Stromal cell of bone marrow (primary cell): Measurements from ENCODE around the gene PPP1R37.

Source experiments
- DNase-seq: peaks from one replicate; pipeline ENCODE4 v3.0.0-alpha.2; 2012; ENCODE audit warnings: low read depth

The PPP1R37 gene

GRCh38 chr19:45071545-45071938 lies 21.4 kb upstream of the PPP1R37 start:
- no peak for DNase-seq

DNA sequence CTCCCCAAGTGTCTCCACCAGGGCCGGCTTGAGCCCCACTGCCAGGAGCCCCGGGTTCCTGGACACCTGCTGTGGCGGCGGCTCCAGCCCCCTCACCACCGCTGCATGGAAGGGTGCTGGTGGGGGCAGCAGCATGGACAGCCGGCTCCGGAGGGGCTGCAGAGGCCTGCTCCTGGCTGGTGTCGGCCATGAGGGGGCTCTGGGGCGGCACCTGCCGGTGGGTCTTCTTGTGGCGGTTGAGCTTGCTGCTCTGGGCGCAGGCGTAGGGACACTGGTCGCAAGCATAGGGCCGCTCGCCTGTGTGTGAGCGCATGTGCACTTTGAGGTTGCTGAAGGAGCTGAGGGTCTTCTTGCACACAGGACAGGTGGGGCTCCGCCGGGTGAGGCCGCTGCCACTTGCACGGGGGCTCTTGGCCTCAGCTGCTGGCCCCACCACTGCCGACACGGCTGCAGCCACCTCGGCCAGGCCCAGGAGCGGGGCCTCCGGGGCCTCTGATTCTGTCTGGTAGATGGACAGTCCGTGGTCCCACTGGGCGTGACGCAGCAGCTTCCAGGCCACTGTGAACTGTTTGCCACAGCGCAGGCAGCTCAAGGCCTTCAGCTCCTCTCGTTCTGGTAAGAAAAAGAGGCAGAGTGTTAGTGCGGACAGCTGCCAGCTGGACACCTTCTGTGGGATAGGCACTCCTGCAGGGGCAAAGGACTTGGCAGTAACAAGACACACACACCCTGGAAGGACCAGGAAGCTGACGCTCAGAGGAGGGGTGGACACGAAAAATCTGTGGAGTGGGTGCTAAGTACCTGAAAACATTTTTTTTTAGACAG lies 20.8 kb upstream of the PPP1R37 start:
- DNase-seq = no peak

DNA sequence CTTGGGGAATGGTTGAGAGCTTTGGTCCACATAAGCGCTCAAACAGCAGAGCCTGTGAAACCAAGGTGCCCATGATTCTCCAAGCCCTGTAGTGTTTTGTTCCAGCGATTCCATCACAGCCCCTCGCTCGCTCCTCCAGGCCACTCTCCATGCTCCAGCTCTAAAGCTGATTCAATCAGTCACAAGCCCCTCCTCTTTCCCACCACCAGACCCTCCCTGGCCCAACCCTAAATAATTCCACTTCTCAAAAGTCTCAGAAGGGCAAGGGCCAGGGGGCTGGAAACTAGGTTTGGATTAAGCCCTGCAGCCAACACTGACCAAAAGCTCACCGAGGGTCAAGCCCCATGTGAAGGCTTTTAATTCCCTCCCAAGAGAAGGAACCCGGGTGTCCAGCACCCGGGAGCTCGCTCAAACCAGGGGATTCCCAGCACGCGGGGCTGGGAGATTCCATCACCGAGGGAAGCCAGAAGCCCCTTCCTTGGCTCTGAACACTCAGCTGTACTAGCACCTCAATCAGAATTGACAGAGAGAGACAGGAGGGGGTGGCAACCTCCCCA lies 18.2 kb upstream of the PPP1R37 start:
- DNase-seq = no peak

DNA sequence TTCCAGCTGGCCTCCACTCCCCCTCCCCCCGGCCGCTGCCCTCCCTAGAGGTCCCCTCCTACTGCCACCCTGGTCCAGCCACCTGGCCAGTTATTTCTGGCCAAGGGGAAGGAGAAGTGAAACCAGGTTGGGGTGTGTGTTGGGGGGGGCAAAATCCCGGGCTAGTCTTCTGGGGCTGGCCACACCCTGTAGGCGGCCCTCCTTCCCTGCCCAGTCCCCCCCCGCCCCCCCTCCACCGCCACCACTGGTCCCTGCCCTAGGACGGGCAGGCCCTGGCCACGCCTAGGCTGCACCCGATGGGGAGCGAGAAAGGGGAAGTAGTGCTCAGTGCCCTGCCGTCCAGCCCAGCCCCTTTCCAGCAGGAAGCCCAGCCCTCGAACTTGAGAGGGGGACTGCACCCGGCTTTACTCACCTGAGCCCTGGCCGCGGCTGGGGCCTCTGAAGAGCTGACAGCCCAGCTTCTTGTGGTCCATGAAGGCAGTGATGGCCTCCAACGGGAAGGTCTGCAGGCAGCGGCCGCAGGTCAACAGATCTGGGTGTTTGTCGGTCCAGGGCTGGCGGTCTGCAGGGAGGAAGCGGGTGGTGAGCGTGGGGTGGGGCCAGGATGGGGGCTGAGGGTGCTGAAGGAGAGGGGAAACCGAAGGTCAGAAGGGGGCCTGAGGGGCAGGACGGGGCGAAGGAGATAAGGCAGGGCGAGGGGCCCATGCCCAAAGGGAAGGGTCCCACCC lies 17.5 kb upstream of the PPP1R37 start:
- DNase-seq = no peak

DNA sequence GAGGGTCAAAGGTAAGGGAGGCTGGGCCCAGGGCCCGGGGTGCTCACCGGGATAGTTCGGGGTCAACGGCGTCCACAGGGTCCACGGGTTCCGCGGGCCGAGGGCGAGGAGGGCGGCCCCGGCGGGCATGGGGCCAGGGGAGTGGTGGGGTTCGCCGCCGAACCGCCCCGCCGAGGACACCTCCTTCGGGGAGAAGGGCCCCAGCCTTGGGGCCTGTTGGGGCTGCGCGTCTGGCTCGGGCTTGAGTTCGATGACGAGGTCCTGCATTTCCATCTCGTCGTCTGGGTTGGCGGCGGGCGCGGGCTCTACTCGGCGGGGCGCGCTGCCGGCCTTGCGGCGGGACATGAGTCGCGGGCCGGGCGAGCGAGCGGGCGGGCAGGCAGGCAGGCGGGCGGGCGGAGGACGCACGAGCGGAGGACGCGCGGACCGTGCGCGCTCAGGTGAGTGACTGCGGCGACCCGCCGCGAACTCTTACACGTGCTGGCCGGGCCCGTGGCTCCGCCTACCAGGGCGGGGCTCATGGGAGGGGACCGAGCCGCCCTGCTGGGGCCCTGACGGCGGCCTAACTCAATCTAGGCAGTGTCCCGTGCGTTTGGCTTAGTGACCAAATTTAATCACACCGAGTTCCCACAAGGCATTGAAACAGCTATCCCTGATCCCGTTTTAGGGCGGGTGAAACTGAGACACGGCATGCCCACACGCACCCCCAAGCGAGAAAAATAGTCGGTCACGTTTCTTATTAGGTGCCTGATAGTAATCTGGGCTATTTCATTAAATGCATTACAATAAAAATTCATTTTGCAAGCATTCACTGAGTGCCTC lies 16.7 kb upstream of the PPP1R37 start, which contains the start of gene ZNF296:
ZNF296 (minus strand) TSS at position 450 of the 822 bp plus-strand sequence; CDS start at position 345, 105 bp downstream.
- DNase-seq = no peak

- DNase-seq = no peak
These were observed 15.9 kb upstream of the PPP1R37 start for GRCh38 chr19:45076851-45077730.

- DNase-seq = no peak
These were observed 14.5 kb upstream of the PPP1R37 start for GRCh38 chr19:45078390-45079062.

- DNase-seq = peak; percentile 37
These were observed 13.7 kb upstream of the PPP1R37 start, which contains the start of gene GEMIN7 for GRCh38 chr19:45079063-45079910. GEMIN7 (plus strand) TSS chr19:45079260; CDS start chr19:45090115, 10,855 bp downstream.

GRCh38 chr19:45079911-45080370 lies 13.0 kb upstream of the PPP1R37 start:
- no peak for DNase-seq

DNA sequence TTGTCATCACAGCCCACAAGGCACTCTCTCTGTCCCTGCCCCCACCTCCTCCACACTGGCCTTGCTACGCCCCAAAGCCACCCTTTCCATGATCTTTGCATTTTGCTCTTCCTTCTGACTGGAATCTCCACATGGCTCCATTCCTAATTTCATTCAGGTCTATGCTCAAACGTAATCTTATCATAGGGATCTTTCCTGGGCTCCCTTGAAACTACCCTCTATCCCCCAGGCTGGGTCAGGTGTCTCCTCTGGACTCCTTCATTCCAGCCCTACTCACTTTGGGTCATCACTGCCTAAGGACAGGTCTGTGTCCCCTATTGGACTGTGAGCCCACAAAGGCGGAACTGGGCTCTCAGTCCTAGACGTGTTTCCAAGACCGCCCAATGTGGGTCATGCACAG lies 10.8 kb upstream of the PPP1R37 start:
- DNase-seq = no peak

DNA sequence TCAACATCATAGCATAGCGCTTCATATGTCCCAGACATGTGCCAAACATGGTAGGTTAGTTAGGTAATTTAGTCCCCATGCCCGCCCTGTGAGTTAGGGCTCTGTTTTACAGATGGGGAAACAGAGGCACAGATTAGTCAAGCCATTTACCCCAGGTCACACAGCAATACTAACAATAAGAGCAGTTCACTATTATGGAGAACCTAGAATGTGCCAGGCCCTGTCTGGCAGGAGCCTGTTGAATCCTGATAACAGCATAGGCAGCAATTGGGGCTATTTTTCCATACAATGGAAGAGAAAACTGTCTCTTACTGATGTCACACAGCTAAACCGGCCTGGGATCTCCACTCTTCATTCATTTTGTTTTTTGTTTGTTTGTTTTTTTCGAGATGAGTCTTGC lies 6.5 kb upstream of the PPP1R37 start:
- no peak for DNase-seq

DNA sequence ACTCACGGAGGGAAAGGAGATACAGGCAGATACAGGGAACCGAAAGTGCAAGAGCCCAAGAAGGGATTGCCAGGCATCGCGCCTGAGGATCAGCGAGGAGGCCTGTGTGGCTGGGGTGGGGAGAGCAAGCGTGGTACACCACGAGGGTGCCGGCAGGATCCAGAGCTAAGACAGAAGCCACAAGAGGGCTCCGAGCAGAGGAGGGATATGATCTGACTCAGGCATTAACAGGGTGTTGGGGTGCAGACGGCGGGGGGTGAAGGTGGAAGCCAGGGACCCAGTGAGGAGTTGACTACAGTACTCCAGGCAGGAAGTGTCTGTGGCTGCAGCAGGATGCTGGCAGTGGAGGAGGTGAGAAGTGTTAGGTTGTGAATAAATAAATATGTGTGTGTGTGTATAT lies 5.4 kb upstream of the PPP1R37 start:
- no peak for DNase-seq

DNA sequence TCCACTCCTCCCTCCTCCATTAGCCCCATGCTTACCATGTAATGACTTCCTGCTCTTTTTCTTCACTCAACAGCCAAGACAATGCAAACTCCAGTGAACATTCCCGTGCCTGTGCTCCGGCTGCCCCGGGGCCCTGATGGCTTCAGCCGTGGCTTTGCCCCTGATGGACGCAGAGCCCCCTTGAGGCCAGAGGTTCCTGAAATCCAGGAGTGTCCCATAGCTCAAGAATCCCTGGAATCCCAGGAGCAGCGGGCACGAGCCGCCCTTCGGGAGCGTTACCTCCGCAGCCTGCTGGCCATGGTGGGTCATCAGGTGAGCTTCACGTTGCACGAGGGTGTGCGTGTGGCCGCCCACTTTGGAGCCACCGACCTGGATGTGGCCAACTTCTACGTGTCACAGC lies 2.9 kb upstream of the PPP1R37 start:
- DNase-seq = no peak

DNA sequence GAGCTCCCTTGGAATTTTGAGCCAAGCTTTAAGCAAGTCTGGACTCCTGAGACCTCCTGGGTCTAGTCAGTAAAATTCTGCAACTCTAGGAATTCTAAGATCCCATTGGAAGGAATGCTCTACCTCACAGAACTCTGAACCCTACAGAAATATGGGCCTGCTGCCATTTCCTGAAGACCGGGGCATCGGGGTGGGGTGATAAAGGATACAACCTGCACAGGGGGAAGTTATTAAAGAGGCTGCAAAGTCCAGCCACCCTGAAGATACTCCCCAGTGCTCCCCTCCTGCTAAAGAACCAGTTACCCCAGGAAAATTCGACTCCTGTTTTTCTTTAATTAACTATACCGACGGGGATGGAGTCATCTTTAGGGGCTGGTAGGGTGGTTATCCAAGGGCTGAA lies 2.4 kb upstream of the PPP1R37 start:
- no peak for DNase-seq

- peak; percentile 97 for DNase-seq
These were observed 1.7 kb upstream of the PPP1R37 start for GRCh38 chr19:45091031-45091923.

DNA sequence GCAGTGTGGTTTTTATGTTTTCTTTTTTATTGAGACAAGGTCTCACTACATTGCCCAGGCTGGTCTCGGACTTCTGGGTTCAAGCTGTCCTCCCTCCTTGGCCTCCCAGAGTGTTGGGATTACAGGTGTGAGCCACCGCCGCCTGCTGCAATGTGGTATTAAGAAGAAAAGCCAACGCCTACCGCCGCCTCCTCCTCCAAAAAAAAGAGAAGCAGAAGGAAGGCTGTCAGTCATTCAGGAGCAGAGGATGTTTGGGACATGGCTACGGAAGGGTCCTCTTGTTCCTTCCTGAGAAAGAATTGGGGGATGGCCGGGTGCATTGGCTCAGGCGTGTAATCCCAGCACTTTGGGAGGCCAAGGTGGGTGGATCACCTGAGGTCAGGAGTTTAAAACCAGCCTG lies 1.2 kb downstream of the PPP1R37 start:
- no peak for DNase-seq

- DNase-seq = no peak
These were observed 1.7 kb downstream of the PPP1R37 start for GRCh38 chr19:45094707-45095106.
